NOMO-1 (cell line): ENCODE results near the gene TCEAL7.
"Not testable (repeated sequence)": the region's sequence is repeated elsewhere in the genome, so short reads cannot be mapped to it uniquely, and the experiment has no call there.

ENCODE experiments used
- DNase-seq, 2 experiments: peaks; one replicate each; lab custom pipeline; 2025; ENCODE audit not compliant: unreplicated experiment in 2 of 2; lab: John Stamatoyannopoulos, UW

The TCEAL7 gene

GRCh38 chrX:103329991-103330390, at the start of gene TCEAL7:
Gene TCEAL7 (plus strand): TSS chrX:103330239. CDS start chrX:103331404, 1,165 bp downstream.
- no peak for DNase-seq

GRCh38 chrX:103293118-103293517, 36.9 kb upstream of the TCEAL7 start:
- DNase-seq = no peak

- DNase-seq = no peak
Measured at GRCh38 chrX:103304705-103305104, 25.3 kb upstream of the TCEAL7 start.

GRCh38 chrX:103305666-103306065, 24.4 kb upstream of the TCEAL7 start:
- DNase-seq = not testable (repeated sequence)

GRCh38 chrX:103309860-103310554, 20.0 kb upstream of the TCEAL7 start:
- no peak for DNase-seq

GRCh38 chrX:103310555-103311398, 19.3 kb upstream of the TCEAL7 start, which contains the start of gene BEX2:
Gene BEX2 (minus strand): TSS chrX:103310990. CDS start chrX:103309976, 1,014 bp downstream.
- no peak for DNase-seq

- DNase-seq = no peak
Measured at GRCh38 chrX:103311399-103311780, 18.6 kb upstream of the TCEAL7 start.

- DNase-seq = no peak
Measured at GRCh38 chrX:103330681-103331288, 746 bp downstream of the TCEAL7 start.

- no peak for DNase-seq
Measured at GRCh38 chrX:103338663-103339062, 8.6 kb downstream of the TCEAL7 start.

- peak in 1 of 2 experiments; percentile 20 for DNase-seq
Measured at GRCh38 chrX:103343105-103343504, 13.1 kb downstream of the TCEAL7 start.

- no peak for DNase-seq
Measured at GRCh38 chrX:103344606-103345005, 14.6 kb downstream of the TCEAL7 start.

GRCh38 chrX:103347682-103348397, 17.8 kb downstream of the TCEAL7 start:
- DNase-seq = no peak

- no peak for DNase-seq
Measured at GRCh38 chrX:103356130-103356798, 26.2 kb downstream of the TCEAL7 start, which contains the start of gene TCEAL9. Gene TCEAL9 (plus strand): TSS chrX:103356506. CDS start chrX:103357685, 1,179 bp downstream.

GRCh38 chrX:103356858-103357257, 26.8 kb downstream of the TCEAL7 start:
- DNase-seq = no peak

GRCh38 chrX:103357871-103358270, 27.8 kb downstream of the TCEAL7 start:
- DNase-seq = no peak

GRCh38 chrX:103359605-103360004, 29.6 kb downstream of the TCEAL7 start:
- DNase-seq = not testable (repeated sequence)

- DNase-seq = no peak
Measured at GRCh38 chrX:103360092-103360491, 30.1 kb downstream of the TCEAL7 start.

GRCh38 chrX:103360916-103361315, 30.9 kb downstream of the TCEAL7 start:
- DNase-seq = no peak

- DNase-seq = no peak
Measured at GRCh38 chrX:103361798-103362197, 31.8 kb downstream of the TCEAL7 start.

- no peak for DNase-seq
Measured at GRCh38 chrX:103362474-103362873, 32.4 kb downstream of the TCEAL7 start.
